Measurements from ENCODE around the gene DEPDC5. TPM values are rescaled to one million over a fixed set of nuclear protein-coding genes. Genes with fewer than 3 reads are reported as not detected.

DEPDC5 gene
- total and polyA plus RNA-seq, 5 donors from 2014 or later = 4.1 to 57.6 (median 9.7) TPM

DNA sequence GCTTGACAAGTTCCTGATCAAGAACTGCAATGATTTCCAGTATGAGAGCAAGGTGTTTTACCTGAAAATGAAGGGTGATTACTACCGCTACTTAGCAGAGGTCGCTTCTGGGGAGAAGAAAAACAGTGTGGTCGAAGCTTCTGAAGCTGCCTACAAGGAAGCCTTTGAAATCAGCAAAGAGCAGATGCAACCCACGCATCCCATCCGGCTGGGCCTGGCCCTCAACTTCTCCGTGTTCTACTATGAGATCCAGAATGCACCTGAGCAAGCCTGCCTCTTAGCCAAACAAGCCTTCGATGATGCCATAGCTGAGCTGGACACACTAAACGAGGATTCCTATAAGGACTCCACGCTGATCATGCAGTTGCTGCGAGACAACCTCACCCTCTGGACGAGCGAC, 202.5 kb downstream of the DEPDC5 start:
- Mint-ChIP-seq H3K27ac (peak overlapping the region; percentile 21 to 89 (median 86)), H3K4me3 (peak overlapping the region; percentile 12 to 78 (median 61)), H3K27me3 (peaks cover 4% of the 10 kb centered on the region), H3K36me3 (peaks cover 12% of the 10 kb centered on the region), H3K9me3 (peaks cover 0 to 1% (median 0%) of the 10 kb centered on the region in 7 donors), H3K4me1 (peaks cover 35 to 80% (median 63%) of the 10 kb centered on the region in 4 donors)
- H3K27ac ChIP-seq (ENCODE audit: insufficient read depth, low read length, poor library complexity, severe bottlenecking) = peak overlapping the region; percentile 82
- DNase-seq = peak in 1 of 3 donors; percentile 33
- ATAC-seq (ENCODE audit: low read depth in 2 of 2) = peak in 1 of 2 donors; percentile 37
- H3K36me3 ChIP-seq (ENCODE audit: control insufficient read depth, insufficient read depth, low read length) = peaks cover 21% of the 10 kb centered on the region
- peaks cover 80% of the 10 kb centered on the region for H3K4me1 ChIP-seq (ENCODE audit: control insufficient read depth, insufficient read depth, low read length, poor library complexity, severe bottlenecking)
- H3K9me3 ChIP-seq (ENCODE audit: control insufficient read depth in 2 of 2, low read length in 2 of 2) = no peaks in the 10 kb centered on the region
- H3K27me3 ChIP-seq (ENCODE audit: control insufficient read depth, insufficient read depth, low read length) = no peaks in the 10 kb centered on the region
- peak overlapping the region; percentile 63 for H3K4me3 ChIP-seq (ENCODE audit: low read depth, low read length)

Other genes with a start within 250 kb of the DEPDC5 start
- 41.5 TPM for gene PISD, start 91.8 kb upstream of the DEPDC5 start, total RNA-seq
- gene PISD, start 91.8 kb upstream of the DEPDC5 start, polyA plus RNA-seq = 10 to 100 TPM; 12.7 to 19.4 (median 15.4) TPM
- 48.1 TPM for gene PRR14L, start 3.9 kb upstream of the DEPDC5 start, total RNA-seq
- 10 to 100 TPM; 12.0 to 34.2 (median 21.0) TPM for gene PRR14L, start 3.9 kb upstream of the DEPDC5 start, polyA plus RNA-seq
- 57.5 TPM for gene YWHAH, start 190.5 kb downstream of the DEPDC5 start, total RNA-seq
- 100 to 1,000 TPM in 2 of 4 donors, 10 to 100 TPM in 2; 87.8 to 186 (median 122) TPM for gene YWHAH, start 190.5 kb downstream of the DEPDC5 start, polyA plus RNA-seq